ENCODE data around the gene ZNF672.
"Not testable (repeated sequence)": the region's sequence is repeated elsewhere in the genome, so short reads cannot be mapped to it uniquely, and the experiment has no call there.

The ZNF672 gene

GRCh38 chr1:248814351-248814750 is 23.7 kb upstream of the ZNF672 start:
- no peak for DNase-seq

DNA sequence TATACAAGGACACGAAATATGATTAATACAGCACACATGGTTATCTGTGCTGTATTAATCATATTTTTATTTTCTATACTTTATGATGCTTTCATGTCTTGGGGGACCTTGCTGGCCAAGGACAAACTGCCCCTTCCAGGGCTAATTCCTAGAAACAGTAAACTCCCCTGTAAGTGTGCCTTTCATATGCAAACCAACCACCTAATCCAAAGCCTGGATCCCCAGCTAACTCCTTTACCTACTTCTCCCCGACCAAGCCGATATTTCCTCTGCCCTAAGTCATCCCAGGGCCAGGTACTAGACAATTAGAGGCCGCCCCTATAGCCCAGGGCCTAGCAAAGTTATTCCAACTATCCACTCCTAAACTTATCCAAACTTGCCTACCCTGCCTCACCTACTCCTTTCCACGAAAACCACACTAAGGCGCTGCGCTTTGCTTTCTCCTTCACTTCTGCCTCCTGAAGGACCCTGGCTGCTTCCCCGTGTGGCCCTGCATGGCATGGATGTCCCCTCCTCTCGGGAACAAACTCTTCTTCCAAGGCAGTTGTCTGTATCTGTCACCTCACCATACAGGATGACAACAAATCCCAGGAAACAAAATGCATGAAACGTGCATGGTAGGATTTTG is 22.5 kb upstream of the ZNF672 start:
- no peak for DNase-seq

- DNase-seq: no peak
Measured at GRCh38 chr1:248816042-248816851, 21.8 kb upstream of the ZNF672 start.

GRCh38 chr1:248817065-248817464 is 21.0 kb upstream of the ZNF672 start:
- no peak for DNase-seq

DNA sequence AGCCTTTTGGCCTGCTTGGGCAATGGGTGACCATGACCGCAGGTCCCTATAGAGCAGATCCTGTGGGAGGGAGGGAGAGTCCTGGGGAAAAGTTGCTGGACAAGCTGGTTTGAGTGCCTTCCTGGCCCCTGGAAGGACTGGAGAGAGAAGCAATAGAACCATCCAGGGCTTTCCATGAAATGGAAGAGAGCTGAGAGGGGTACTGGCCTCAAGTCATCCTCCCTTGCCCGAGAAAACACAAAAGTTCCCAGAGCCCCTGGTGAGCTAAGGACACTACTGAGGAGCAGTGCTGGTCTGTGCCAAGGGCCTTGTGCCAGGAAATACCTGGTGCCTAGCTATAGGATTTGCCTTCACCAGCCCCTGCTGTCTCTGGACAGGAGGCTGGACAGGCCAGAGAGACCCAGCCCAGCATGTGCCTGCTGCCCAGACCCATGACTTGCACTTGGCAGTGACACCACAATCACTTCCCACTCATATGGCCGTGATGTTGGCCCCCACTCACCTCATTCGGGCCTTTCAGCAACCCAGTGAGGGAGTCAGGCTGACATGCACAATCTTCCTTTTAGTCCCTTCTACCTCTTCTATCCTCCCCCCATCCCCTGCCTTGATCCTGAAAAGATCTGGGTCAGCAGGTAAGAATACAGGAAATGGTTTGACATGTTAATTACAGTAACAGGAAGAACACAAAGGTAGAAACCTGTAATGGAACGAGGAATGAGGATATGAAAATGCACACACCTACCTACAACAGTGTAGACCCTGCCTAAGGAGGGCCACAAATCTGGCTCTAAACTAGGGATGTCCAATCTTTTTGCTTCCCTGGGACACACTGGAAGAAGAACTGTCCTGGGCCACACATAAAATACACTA is 19.3 kb upstream of the ZNF672 start:
- no peak for DNase-seq

- no peak for DNase-seq
Measured at GRCh38 chr1:248820041-248820585, 17.9 kb upstream of the ZNF672 start.

DNA sequence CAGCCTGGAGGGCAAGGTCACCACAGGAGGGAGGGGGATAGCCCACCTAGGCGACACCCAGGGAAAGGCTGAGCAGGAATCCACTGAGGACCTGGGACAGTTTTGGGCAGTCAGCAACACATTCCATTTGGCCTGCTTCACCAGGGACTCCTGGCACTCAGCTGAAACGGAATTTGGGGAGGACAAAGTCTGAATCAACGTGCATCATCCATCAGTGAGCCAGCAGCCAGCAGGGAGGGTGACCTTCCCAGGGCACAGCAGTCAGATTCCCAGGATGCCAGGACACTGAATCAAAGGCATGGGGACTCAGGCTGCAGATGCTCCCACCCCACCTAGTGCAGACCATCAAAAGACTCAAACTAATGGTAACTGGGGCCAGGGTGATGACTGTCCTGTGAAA is 16.9 kb upstream of the ZNF672 start:
- no peak for DNase-seq

- no peak for DNase-seq
Measured at GRCh38 chr1:248821641-248822040, 16.4 kb upstream of the ZNF672 start.

GRCh38 chr1:248822148-248823032 is 15.6 kb upstream of the ZNF672 start:
- DNase-seq: no peak

GRCh38 chr1:248823517-248824001 is 14.5 kb upstream of the ZNF672 start:
- no peak for DNase-seq

DNA sequence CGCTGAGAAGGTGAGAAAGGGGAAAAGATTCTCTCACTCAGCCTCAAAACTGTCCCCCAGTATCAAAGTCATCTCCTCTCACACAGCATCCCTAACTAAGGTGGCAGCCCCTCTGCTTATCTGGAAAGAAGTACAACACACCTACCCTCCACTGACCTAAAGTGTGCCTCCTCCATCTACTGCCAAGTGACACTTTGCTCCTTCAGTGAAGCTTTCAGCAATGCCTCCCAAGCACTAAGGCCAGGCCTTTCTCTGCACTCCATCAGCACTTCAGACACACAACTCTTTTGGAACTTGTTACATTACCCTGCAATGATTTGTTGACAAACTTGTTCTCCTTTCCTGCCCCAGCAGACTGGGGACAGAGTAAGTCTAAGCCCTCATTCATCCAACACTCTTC is 13.7 kb upstream of the ZNF672 start:
- no peak for DNase-seq

- no peak for DNase-seq
Measured at GRCh38 chr1:248824701-248825100, 13.3 kb upstream of the ZNF672 start.

- DNase-seq: no peak
Measured at GRCh38 chr1:248825136-248825535, 12.9 kb upstream of the ZNF672 start.

DNA sequence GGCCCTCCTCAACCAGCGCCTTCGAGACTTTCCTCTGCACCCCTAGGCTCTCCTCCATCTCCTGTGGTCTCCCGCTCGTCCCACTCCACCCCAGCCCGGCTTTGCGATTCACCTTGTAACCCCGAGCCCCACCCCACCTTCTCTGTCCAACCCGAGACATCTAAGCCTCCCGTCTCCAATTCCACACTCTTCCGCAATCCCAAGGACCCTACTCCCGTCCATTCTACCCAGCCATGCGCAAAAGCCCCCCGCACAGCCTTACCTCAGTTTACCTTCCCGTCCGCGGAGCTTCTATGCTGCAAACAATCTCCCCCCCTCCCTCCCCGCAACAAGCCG is 12.5 kb upstream of the ZNF672 start:
- DNase-seq: no peak

GRCh38 chr1:248825909-248826760 is 11.9 kb upstream of the ZNF672 start, which contains the start of gene SH3BP5L:
SH3BP5L (minus strand) TSS chr1:248825915; CDS start chr1:248824935, 980 bp downstream.
- DNase-seq: peak; percentile 97

DNA sequence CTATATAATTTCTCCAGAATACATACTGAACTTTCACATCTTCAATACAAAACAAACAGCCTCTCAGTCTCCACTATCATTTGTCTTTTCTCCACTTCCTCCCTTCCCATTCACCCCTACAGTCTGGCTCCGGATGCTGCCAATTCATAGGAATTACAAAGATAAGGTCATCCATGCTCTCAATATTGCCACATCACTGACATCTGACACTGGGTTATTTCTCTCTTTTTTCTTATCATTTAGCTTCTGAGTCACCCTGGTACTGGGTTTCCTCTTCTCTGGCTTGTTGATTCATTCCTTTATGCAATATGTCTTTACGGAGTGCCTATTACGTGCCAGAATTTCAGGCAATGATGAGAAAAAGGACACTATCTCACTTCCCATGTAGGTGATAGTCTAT is 9.2 kb upstream of the ZNF672 start:
- no peak for DNase-seq

- not testable (repeated sequence) for DNase-seq
Measured at GRCh38 chr1:248830718-248831017, 7.4 kb upstream of the ZNF672 start.

GRCh38 chr1:248831842-248832241 is 6.2 kb upstream of the ZNF672 start:
- no peak for DNase-seq

- no peak for DNase-seq
Measured at GRCh38 chr1:248834343-248834940, 3.6 kb upstream of the ZNF672 start.

GRCh38 chr1:248837045-248837780 is 811 bp upstream of the ZNF672 start:
- no peak for DNase-seq

Data from NCI-H2171 treated with DMSO at 0.1 percent for 48 hours (cell line).